SU-DHL-6 (cell line): ENCODE data around the gene GRID1.

Experiments used
- CTCF ChIP-seq: fragments of 200-600 bp; sonication (generic); IDR thresholded peaks from one replicate; pipeline ENCODE4 v1.5.1; 2017; ENCODE audit warnings: antibody characterized with exemption, mild to moderate bottlenecking, low read length, moderate library complexity; ENCODE audit not compliant: insufficient read depth, poor library complexity, severe bottlenecking
- EZH2phosphoT487 ChIP-seq: fragments of 200-600 bp; sonication (generic), shearing (Covaris generic); conservative IDR thresholded peaks from 2 replicates; pipeline ENCODE4 v1.6.1; 2018; ENCODE audit warnings: mild to moderate bottlenecking, antibody characterized with exemption, low read length, moderate library complexity, mixed read lengths

- TF ChIP-seq EZH2phosphoT487 (no peak), CTCF (no peak)
These were observed 16.5 kb downstream of the GRID1 start for GRCh38 chr10:86349940-86350630.
